Stimulated activated CD8-positive, alpha-beta memory T cell treated with anti-CD3 and anti-CD28 coated beads, Interleukin-12 subunit alpha, Interleukin-12 subunit beta, amount 100 ng/mL, for 4 hours (primary cell): ENCODE data around the gene CD2AP.
"Not testable (repeated sequence)": the region's sequence is repeated elsewhere in the genome, so short reads cannot be mapped to it uniquely, and the experiment has no call there.

ENCODE experiments used
- DNase-seq: peaks from one replicate; pipeline ENCODE4 v3.0.0-alpha.2; 2020; ENCODE audit warnings: low read depth

CD2AP gene

GRCh38 chr6:47496935-47497579 lies 19.5 kb downstream of the CD2AP start:
- DNase-seq = no peak

GRCh38 chr6:47502920-47503319 lies 25.3 kb downstream of the CD2AP start:
- no peak for DNase-seq

GRCh38 chr6:47509937-47510336 lies 32.3 kb downstream of the CD2AP start:
- DNase-seq = no peak

- no peak for DNase-seq
These were observed 35.3 kb downstream of the CD2AP start for GRCh38 chr6:47512872-47513271.

GRCh38 chr6:47519279-47519678 lies 41.7 kb downstream of the CD2AP start:
- DNase-seq = no peak

GRCh38 chr6:47520282-47520681 lies 42.7 kb downstream of the CD2AP start:
- DNase-seq = no peak

GRCh38 chr6:47521961-47522360 lies 44.4 kb downstream of the CD2AP start:
- DNase-seq = no peak

GRCh38 chr6:47524136-47524845 lies 46.7 kb downstream of the CD2AP start:
- no peak for DNase-seq

GRCh38 chr6:47525330-47526057 lies 47.9 kb downstream of the CD2AP start:
- DNase-seq = no peak

GRCh38 chr6:47527274-47527673 lies 49.7 kb downstream of the CD2AP start:
- DNase-seq = no peak

GRCh38 chr6:47529734-47530133 lies 52.1 kb downstream of the CD2AP start:
- DNase-seq = no peak

- DNase-seq = no peak
These were observed 55.5 kb downstream of the CD2AP start for GRCh38 chr6:47532981-47533585.

- DNase-seq = no peak
These were observed 56.5 kb downstream of the CD2AP start for GRCh38 chr6:47534063-47534462.

- no peak for DNase-seq
These were observed 58.0 kb downstream of the CD2AP start for GRCh38 chr6:47535316-47536225.

GRCh38 chr6:47536816-47537401 lies 59.3 kb downstream of the CD2AP start:
- DNase-seq = no peak

- no peak for DNase-seq
These were observed 67.6 kb downstream of the CD2AP start for GRCh38 chr6:47545223-47545622.

- DNase-seq = no peak
These were observed 74.1 kb downstream of the CD2AP start for GRCh38 chr6:47551670-47552069.

GRCh38 chr6:47552319-47552718 lies 74.7 kb downstream of the CD2AP start:
- DNase-seq = no peak

- not testable (repeated sequence) for DNase-seq
These were observed 75.7 kb downstream of the CD2AP start for GRCh38 chr6:47553243-47553642.

GRCh38 chr6:47556459-47556858 lies 78.9 kb downstream of the CD2AP start:
- DNase-seq = not testable (repeated sequence)

GRCh38 chr6:47563162-47563561 lies 85.6 kb downstream of the CD2AP start:
- DNase-seq = no peak
